Measurements from ENCODE around the gene PHKA2. TPM values are rescaled to one million over a fixed set of nuclear protein-coding genes. Genes with fewer than 3 reads are reported as not detected.

PHKA2 gene
- total and polyA plus RNA-seq, 2 of the 4 experiments (the other 2 are of a cell fraction) = 10.0 to 21.5 TPM

DNA sequence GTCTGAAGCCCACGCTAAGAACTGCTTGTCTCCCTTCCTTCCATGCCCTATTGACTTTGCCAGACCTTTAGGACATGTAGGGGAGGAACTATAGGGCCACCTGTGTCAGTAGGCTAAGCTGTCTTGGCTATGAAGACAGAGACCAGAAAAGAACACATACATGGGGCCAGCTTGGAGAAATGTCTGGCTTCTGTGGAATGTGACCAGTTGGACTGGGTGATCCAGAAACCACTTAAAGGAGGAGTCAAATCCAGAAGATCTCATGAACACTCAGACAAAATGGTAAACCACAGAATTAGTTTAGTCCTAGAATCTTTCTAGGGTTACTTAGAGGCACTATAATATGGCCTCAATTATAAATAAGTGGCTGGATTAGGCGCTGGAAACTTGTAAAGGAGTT is 42.0 kb downstream of the PHKA2 start:
- Histone ChIP-seq H3K14ac (replicated peaks; ENCODE audit: low read depth, low read length) (no peak overlapping the region), H2AK5ac (ENCODE audit: low read depth, low read length) (no peak overlapping the region), H2BK120ac (ENCODE audit: low read depth, low read length) (no peak overlapping the region), H4K8ac (ENCODE audit: low read depth in 2 of 2, low read length in 2 of 2) (no peak overlapping the region), H3K27me3 (ENCODE audit: control insufficient read depth, insufficient read depth, low read length) (no peaks in the 10 kb centered on the region), H2AFZ (replicated peaks; ENCODE audit: low read length, poor library complexity) (no peak overlapping the region), H3K4me1 (ENCODE audit: control insufficient read depth, insufficient read depth, low read length) (no peaks in the 10 kb centered on the region), H2AK9ac (replicated peaks; ENCODE audit: low read depth, low read length, poor library complexity) (no peak overlapping the region), H3K79me1 (ENCODE audit: low read depth in 1 of 2, low read length in 2 of 2) (no peaks in the 10 kb centered on the region), H4K91ac (ENCODE audit: insufficient read depth, low read depth, low read length) (no peak overlapping the region), H3K56ac (ENCODE audit: extremely low read depth, insufficient read depth, low read length) (no peak overlapping the region), H3K27ac (ENCODE audit: insufficient read depth, low read length) (no peak overlapping the region), H3K23ac (ENCODE audit: low read depth, low read length) (no peak overlapping the region), H3K9me3 (ENCODE audit: control insufficient read depth, insufficient read depth, low read length) (no peaks in the 10 kb centered on the region), H4K20me1 (ENCODE audit: insufficient read depth, low read length) (no peaks in the 10 kb centered on the region), H2BK15ac (ENCODE audit: low read depth, low read length) (no peak overlapping the region), H3K18ac (ENCODE audit: low read depth, low read length) (no peak overlapping the region), H2BK20ac (ENCODE audit: low read depth, low read length) (no peak overlapping the region), H3K4me2 (ENCODE audit: low read depth, low read length) (no peak overlapping the region), H2BK5ac (ENCODE audit: low read depth, low read length, poor library complexity, severe bottlenecking) (no peak overlapping the region), H3K4me3 (ENCODE audit: insufficient read depth, low read depth, low read length) (no peak overlapping the region), H3K4ac (ENCODE audit: low read depth, low read length) (no peak overlapping the region), H3K9me1 (ENCODE audit: insufficient read depth, low read length) (no peaks in the 10 kb centered on the region), H4K5ac (ENCODE audit: low read depth, low read length) (no peak overlapping the region), H3K36me3 (ENCODE audit: control insufficient read depth, insufficient read depth, low read length) (peaks cover 3% of the 10 kb centered on the region), H3K9ac (ENCODE audit: low read depth, low read length) (no peak overlapping the region)
- in situ Hi-C loops (cut with MboI; ENCODE audit: low sequenced_read_pairs) (no loop called here), intact Hi-C loops (cut with micrococcal nuclease) (no loop called here), dilution Hi-C loops (cut with HindIII; ENCODE audit: low sequenced_read_pairs, unreplicated experiment) (no loop called here)
- ATAC-seq (ENCODE audit: low read depth) (no peak), DNase-seq (no peak)
- no CpG with 5 or more reads among the region's 2 CpGs for WGBS, 2 experiments (ENCODE audit: extremely low coverage in 2 of 2, insufficient read length in 1 of 2)
- ChIA-PET CTCF (interaction anchor here (0.5 kb wide), 1 partner anchor 129 kb away, joined by 3 read pairs; no protein-coding TSS in a partner anchor), POLR2A (ENCODE audit: unreplicated experiment) (no interaction called here)
- no TSS peak for BruUV-seq (replicated peaks)
- TF ChIP-seq CEBPB (IDR thresholded peaks at IDR 0.05; ENCODE audit: low read depth, low read length) (no peak), CHD1 (IDR thresholded peaks at IDR 0.05; ENCODE audit: low read depth, low read length) (no peak), BHLHE40 (IDR thresholded peaks at IDR 0.05; ENCODE audit: low read depth, low read length) (no peak), RFX5 (IDR thresholded peaks at IDR 0.05; ENCODE audit: low read depth, low read length) (no peak)
- TF ChIP-seq, protein P1, sequence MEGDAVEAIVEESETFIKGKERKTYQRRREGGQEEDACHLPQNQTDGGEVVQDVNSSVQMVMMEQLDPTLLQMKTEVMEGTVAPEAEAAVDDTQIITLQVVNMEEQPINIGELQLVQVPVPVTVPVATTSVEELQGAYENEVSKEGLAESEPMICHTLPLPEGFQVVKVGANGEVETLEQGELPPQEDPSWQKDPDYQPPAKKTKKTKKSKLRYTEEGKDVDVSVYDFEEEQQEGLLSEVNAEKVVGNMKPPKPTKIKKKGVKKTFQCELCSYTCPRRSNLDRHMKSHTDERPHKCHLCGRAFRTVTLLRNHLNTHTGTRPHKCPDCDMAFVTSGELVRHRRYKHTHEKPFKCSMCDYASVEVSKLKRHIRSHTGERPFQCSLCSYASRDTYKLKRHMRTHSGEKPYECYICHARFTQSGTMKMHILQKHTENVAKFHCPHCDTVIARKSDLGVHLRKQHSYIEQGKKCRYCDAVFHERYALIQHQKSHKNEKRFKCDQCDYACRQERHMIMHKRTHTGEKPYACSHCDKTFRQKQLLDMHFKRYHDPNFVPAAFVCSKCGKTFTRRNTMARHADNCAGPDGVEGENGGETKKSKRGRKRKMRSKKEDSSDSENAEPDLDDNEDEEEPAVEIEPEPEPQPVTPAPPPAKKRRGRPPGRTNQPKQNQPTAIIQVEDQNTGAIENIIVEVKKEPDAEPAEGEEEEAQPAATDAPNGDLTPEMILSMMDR (conservative IDR thresholded peaks at IDR 0.05; ENCODE audit: low read depth, low read length) = no peak
- TF ChIP-seq, protein P2, sequence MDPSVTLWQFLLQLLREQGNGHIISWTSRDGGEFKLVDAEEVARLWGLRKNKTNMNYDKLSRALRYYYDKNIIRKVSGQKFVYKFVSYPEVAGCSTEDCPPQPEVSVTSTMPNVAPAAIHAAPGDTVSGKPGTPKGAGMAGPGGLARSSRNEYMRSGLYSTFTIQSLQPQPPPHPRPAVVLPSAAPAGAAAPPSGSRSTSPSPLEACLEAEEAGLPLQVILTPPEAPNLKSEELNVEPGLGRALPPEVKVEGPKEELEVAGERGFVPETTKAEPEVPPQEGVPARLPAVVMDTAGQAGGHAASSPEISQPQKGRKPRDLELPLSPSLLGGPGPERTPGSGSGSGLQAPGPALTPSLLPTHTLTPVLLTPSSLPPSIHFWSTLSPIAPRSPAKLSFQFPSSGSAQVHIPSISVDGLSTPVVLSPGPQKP (IDR thresholded peaks at IDR 0.05; ENCODE audit: borderline replicate concordance, low read depth, low read length) = no peak
